Caco-2 (cell line): ENCODE measurements around the gene PCTP. TPM values are rescaled to one million over a fixed set of nuclear protein-coding genes. Genes with fewer than 3 reads are reported as not detected.

Experiments
- BruUV-seq: library from RNA; stranded (reverse); fragments of 400-500 nt; replicated peaks from 2 replicates; lab custom pipeline; 2021; lab: Mats Ljungman, UMichigan
- CTCF ChIA-PET: fragments of 300-600 bp; sonication (Branson Sonifier 250); formaldehyde crosslinking; loops from one replicate; lab custom pipeline; 2022; ENCODE audit warnings: antibody characterized with exemption; lab: Charles Lee
- POLR2A ChIA-PET: fragments of 300-600 bp; sonication (Branson Sonifier 250); formaldehyde crosslinking; loops from one replicate; lab custom pipeline; 2022; ENCODE audit warnings: antibody characterized with exemption; lab: Charles Lee
- DNase-seq, 2 experiments: peaks; one replicate each; pipeline versions ENCODE4 v3.0.0 to v3.0.0-alpha.2; 2020 to 2022
- H3K27me3 ChIP-seq: replicated peaks from 2 replicates; pipeline ENCODE4 v1.6.0; 2011; ENCODE audit warnings: low read length; ENCODE audit not compliant: control insufficient read depth, insufficient read depth
- H3K36me3 ChIP-seq: 2 replicates; pipeline ENCODE4 v1.5.1; 2011; ENCODE audit warnings: low read length; ENCODE audit not compliant: control insufficient read depth, insufficient read depth
- H3K4me1 ChIP-seq: fragments of 250-450 bp; sonication (Bioruptor Pico); 2 replicates; pipeline ENCODE4 v1.5.1; 2020; ENCODE audit warnings: mild to moderate bottlenecking
- H3K4me3 ChIP-seq: 2 replicates; pipeline ENCODE4 v1.5.1; 2011; ENCODE audit warnings: low read depth, mild to moderate bottlenecking, control low read depth, low read length
- H3K9me3 ChIP-seq: fragments of 250-450 bp; sonication (Bioruptor Pico); 2 replicates; pipeline ENCODE4 v1.5.1; 2020; ENCODE audit warnings: mild to moderate bottlenecking, moderate library complexity
- H3K27ac Mint-ChIP-seq: one replicate; pipeline ENCODE4 v1.8.0; 2022; ENCODE audit warnings: mixed read lengths; ENCODE audit not compliant: unreplicated experiment
- H3K27me3 Mint-ChIP-seq: one replicate; pipeline ENCODE4 v1.8.0; 2022; ENCODE audit warnings: mixed read lengths; ENCODE audit not compliant: insufficient read depth, unreplicated experiment
- H3K36me3 Mint-ChIP-seq: one replicate; pipeline ENCODE4 v1.8.0; 2022; ENCODE audit warnings: mild to moderate bottlenecking, mixed read lengths; ENCODE audit not compliant: insufficient read depth, unreplicated experiment
- H3K4me1 Mint-ChIP-seq: one replicate; pipeline ENCODE4 v1.8.0; 2022; ENCODE audit warnings: low read depth, mixed read lengths; ENCODE audit not compliant: unreplicated experiment
- H3K4me3 Mint-ChIP-seq: one replicate; pipeline ENCODE4 v1.8.0; 2022; ENCODE audit warnings: mild to moderate bottlenecking, moderate library complexity, mixed read lengths; ENCODE audit not compliant: unreplicated experiment
- H3K9me3 Mint-ChIP-seq: one replicate; pipeline ENCODE4 v1.8.0; 2022; ENCODE audit warnings: mixed read lengths; ENCODE audit not compliant: unreplicated experiment
- CTCF ChIP-seq, 2 experiments: fragments of 200-600 bp in 1 of 2; IDR thresholded peaks; 1 replicate in 1 of 2; 2 replicates in 1 of 2; pipeline versions ENCODE4 v1.5.1 to v1.8.0; 2011 to 2022; ENCODE audit warnings: antibody characterized with exemption in 1 of 2, control low read depth in 1 of 2, inconsistent platforms in 1 of 2, low read depth in 1 of 2, low read length in 1 of 2, mild to moderate bottlenecking in 1 of 2, moderate library complexity in 1 of 2; ENCODE audit not compliant: insufficient read depth in 1 of 2, severe bottlenecking in 1 of 2, unreplicated experiment in 1 of 2
- intact Hi-C: fragments of 100-400 bp; cut with micrococcal nuclease; formaldehyde crosslinking; loops from one replicate; pipeline ENCODE4 v1.10.0; 2022; ENCODE audit not compliant: unreplicated experiment
- total RNA-seq: library from RNA; stranded (reverse); gene quantifications from 2 replicates; pipeline ENCODE4 v1.2.3, GENCODE V29; 2022

Gene PCTP
- total RNA-seq, 1 experiment from 2014 or later = 16.7 TPM

- BruUV-seq = no TSS peak
Measured at GRCh38 chr17:55794725-55795482, 44.1 kb downstream of the PCTP start.

GRCh38 chr17:55806745-55807495 lies 56.1 kb downstream of the PCTP start:
- H3K27me3 Mint-ChIP-seq = no peaks in the 10 kb centered on the region
- H3K4me1 Mint-ChIP-seq = no peaks in the 10 kb centered on the region
- TF ChIP-seq CTCF (IDR thresholded peaks at IDR 0.05; ENCODE audit: insufficient read depth in 1 of 2, low read depth in 1 of 2, low read length in 1 of 2, severe bottlenecking in 1 of 2, unreplicated experiment in 1 of 2) = no peak
- no peaks in the 10 kb centered on the region for H3K36me3 Mint-ChIP-seq
- intact Hi-C loops = no loop called here
- Histone ChIP-seq H3K36me3 (no peaks in the 10 kb centered on the region), H3K9me3 (no peaks in the 10 kb centered on the region), H3K27me3 (no peaks in the 10 kb centered on the region), H3K4me1 (no peaks in the 10 kb centered on the region), H3K4me3 (no peak overlapping the region)
- no TSS peak for BruUV-seq
- H3K9me3 Mint-ChIP-seq = no peaks in the 10 kb centered on the region
- H3K4me3 Mint-ChIP-seq = no peak overlapping the region
- no peak for DNase-seq
- CTCF ChIA-PET = no interaction called here
- POLR2A ChIA-PET = no interaction called here
- no peak overlapping the region for H3K27ac Mint-ChIP-seq

More at GRCh38 chr17:55794725-55795482, 44.1 kb downstream of the PCTP start:
- Mint-ChIP-seq H3K36me3 (no peaks in the 10 kb centered on the region), H3K9me3 (no peaks in the 10 kb centered on the region), H3K27ac (no peak overlapping the region), H3K27me3 (peaks cover 5% of the 10 kb centered on the region), H3K4me1 (no peaks in the 10 kb centered on the region), H3K4me3 (no peak overlapping the region)
- no peak overlapping the region for H3K4me3 ChIP-seq
- no peak for DNase-seq
- CTCF ChIA-PET = no interaction called here
- POLR2A ChIA-PET = interaction anchor here (0.6 kb wide), 1 partner anchor 11 kb away, joined by 3 read pairs; no protein-coding TSS in a partner anchor
- intact Hi-C loops = no loop called here
- TF ChIP-seq CTCF (IDR thresholded peaks at IDR 0.05; ENCODE audit: insufficient read depth in 1 of 2, low read depth in 1 of 2, low read length in 1 of 2, severe bottlenecking in 1 of 2, unreplicated experiment in 1 of 2) = no peak
- no peaks in the 10 kb centered on the region for H3K27me3 ChIP-seq
- no peaks in the 10 kb centered on the region for H3K9me3 ChIP-seq
- H3K4me1 ChIP-seq = no peaks in the 10 kb centered on the region
- H3K36me3 ChIP-seq = no peaks in the 10 kb centered on the region

DNA sequence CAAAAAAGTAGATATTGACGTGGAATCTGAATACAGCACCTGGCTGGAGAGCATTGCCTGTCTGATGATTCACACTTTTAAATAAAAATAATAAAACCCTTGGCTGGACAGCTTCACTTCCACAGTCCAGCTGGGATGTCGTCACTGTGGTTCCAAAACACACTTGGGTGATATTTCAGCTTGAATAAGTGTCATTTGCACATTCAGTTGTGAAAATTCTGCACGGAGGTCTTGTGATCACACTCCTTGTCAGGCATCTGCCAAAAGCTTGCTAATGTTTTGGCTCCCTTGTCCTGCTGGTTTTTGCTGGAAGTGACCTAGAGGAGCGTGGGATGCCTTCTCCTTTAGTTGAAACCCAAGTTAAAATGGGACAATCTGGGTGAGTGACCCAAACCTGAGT lies 60.7 kb downstream of the PCTP start:
- H3K4me3 Mint-ChIP-seq = no peak overlapping the region
- POLR2A ChIA-PET = no interaction called here

More for the DNA sequence above, 60.7 kb downstream of the PCTP start:
- Histone ChIP-seq H3K27me3 (no peaks in the 10 kb centered on the region), H3K4me1 (no peaks in the 10 kb centered on the region), H3K9me3 (no peaks in the 10 kb centered on the region), H3K36me3 (no peaks in the 10 kb centered on the region), H3K4me3 (no peak overlapping the region)
- H3K9me3 Mint-ChIP-seq = no peaks in the 10 kb centered on the region
- no peak overlapping the region for H3K27ac Mint-ChIP-seq
- intact Hi-C loops = no loop called here
- no peak for TF ChIP-seq CTCF (IDR thresholded peaks at IDR 0.05; ENCODE audit: insufficient read depth in 1 of 2, low read depth in 1 of 2, low read length in 1 of 2, severe bottlenecking in 1 of 2, unreplicated experiment in 1 of 2)
- peaks cover 7% of the 10 kb centered on the region for H3K27me3 Mint-ChIP-seq
- CTCF ChIA-PET = no interaction called here
- no peaks in the 10 kb centered on the region for H3K4me1 Mint-ChIP-seq
- DNase-seq = no peak
- no peaks in the 10 kb centered on the region for H3K36me3 Mint-ChIP-seq
- no TSS peak for BruUV-seq
